ENCODE data around the gene UNC93A.
"Not testable (repeated sequence)": the region's sequence is repeated elsewhere in the genome, so short reads cannot be mapped to it uniquely, and the experiment has no call there.

The UNC93A gene

GRCh38 chr6:167266830-167267555 is 24.1 kb upstream of the UNC93A start:
- H3K27me3 ChIP-seq = no peaks in the 10 kb centered on the region
- peaks cover 7% of the 10 kb centered on the region for H3K4me1 ChIP-seq
- no peaks in the 10 kb centered on the region for H3K36me3 ChIP-seq
- no peaks in the 10 kb centered on the region for H3K9me3 ChIP-seq
- H3K4me3 ChIP-seq (ENCODE audit: low read depth, low read length) = no peak overlapping the region
- TF ChIP-seq, protein P1, sequence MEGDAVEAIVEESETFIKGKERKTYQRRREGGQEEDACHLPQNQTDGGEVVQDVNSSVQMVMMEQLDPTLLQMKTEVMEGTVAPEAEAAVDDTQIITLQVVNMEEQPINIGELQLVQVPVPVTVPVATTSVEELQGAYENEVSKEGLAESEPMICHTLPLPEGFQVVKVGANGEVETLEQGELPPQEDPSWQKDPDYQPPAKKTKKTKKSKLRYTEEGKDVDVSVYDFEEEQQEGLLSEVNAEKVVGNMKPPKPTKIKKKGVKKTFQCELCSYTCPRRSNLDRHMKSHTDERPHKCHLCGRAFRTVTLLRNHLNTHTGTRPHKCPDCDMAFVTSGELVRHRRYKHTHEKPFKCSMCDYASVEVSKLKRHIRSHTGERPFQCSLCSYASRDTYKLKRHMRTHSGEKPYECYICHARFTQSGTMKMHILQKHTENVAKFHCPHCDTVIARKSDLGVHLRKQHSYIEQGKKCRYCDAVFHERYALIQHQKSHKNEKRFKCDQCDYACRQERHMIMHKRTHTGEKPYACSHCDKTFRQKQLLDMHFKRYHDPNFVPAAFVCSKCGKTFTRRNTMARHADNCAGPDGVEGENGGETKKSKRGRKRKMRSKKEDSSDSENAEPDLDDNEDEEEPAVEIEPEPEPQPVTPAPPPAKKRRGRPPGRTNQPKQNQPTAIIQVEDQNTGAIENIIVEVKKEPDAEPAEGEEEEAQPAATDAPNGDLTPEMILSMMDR (IDR thresholded peaks at IDR 0.05; ENCODE audit: low read depth, low read length) = no peak
- no peak for DNase-seq

GRCh38 chr6:167267556-167267898 is 23.6 kb upstream of the UNC93A start:
- H3K4me3 ChIP-seq (ENCODE audit: low read depth, low read length); H3K4me1 ChIP-seq; H3K27me3 ChIP-seq; DNase-seq; H3K9me3 ChIP-seq; H3K36me3 ChIP-seq: not testable (repeated sequence)

DNA sequence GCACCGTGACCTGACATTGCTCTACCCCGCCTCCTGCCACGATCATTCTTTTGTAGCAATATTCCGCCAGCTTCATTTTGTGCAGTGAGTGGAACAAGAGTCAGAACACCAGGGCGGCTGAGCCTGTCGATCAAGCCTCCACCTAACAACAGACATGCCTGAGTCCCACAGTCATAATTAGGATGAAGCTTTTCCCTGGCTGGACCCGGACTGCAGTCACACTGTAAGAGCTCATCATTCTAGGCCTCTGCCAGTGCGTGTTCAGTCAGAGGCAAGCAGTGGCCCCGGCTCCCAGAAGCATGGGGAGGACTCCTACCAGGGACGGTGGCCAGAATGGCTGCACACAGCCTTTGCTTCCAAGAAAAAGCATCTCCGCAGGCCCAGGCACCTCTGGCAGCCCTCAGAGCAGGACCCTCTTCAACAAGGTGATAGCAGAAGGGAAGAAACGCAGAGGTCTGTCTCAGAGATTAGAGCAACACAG is 23.2 kb upstream of the UNC93A start:
- Histone ChIP-seq H3K4me1 (peaks cover 7% of the 10 kb centered on the region), H3K9me3 (no peaks in the 10 kb centered on the region), H3K4me3 (ENCODE audit: low read depth, low read length) (no peak overlapping the region), H3K36me3 (no peaks in the 10 kb centered on the region), H3K27me3 (no peaks in the 10 kb centered on the region)
- TF ChIP-seq, protein P1 (IDR thresholded peaks at IDR 0.05; ENCODE audit: low read depth, low read length) = no peak
- no peak for DNase-seq

- DNase-seq = no peak
- H3K36me3 ChIP-seq = no peaks in the 10 kb centered on the region
- no peaks in the 10 kb centered on the region for H3K27me3 ChIP-seq
- TF ChIP-seq, protein P1 (IDR thresholded peaks at IDR 0.05; ENCODE audit: low read depth, low read length) = no peak
- peaks cover 7% of the 10 kb centered on the region for H3K4me1 ChIP-seq
- no peak overlapping the region for H3K4me3 ChIP-seq (ENCODE audit: low read depth, low read length)
- H3K9me3 ChIP-seq = no peaks in the 10 kb centered on the region
Measured at GRCh38 chr6:167268683-167269280, 22.3 kb upstream of the UNC93A start.

DNA sequence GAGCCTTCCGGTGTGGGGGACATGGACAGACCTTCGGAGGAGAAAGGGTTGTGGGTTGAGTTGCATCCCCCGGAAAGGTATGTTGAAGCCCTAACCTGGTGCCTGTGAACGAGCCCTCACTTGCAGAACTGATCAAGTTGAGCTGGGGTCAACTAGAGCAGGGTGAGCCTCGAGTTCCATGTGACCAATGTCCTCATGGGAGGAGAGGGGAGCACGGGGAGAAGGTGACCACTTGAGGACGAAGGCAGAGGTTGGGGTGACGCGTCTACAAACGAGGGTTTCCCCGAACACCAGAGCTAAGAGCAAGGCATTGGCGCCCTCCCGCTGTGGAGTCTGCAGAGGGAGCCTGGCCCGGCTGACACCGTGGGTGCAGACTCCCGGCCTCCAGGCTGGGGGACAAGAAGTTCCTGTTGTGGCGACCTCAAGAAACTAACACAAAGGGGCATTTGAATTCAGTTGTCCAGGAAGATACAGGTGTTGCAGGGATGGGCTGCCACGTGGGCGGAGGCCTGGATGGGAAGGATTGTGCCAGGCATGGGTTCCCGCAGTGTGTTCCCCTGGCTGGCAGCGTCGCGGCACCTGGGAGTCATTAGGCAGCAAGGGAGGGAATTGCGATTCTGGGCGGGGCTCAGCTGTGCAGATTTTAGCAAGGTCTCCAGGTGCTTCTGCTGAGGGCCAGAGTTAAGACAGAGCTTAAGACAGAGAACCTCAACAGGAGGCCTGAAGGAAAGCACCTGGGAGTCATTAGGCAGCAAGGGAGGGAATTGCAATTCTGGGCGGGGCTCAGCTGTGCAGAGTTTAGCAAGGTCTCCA is 20.4 kb upstream of the UNC93A start:
- TF ChIP-seq, protein P1 (IDR thresholded peaks at IDR 0.05; ENCODE audit: low read depth, low read length) = no peak
- H3K36me3 ChIP-seq = no peaks in the 10 kb centered on the region

GRCh38 chr6:167272151-167272550 is 19.0 kb upstream of the UNC93A start:
- H3K4me3 ChIP-seq (ENCODE audit: low read depth, low read length) = no peak overlapping the region
- no peaks in the 10 kb centered on the region for H3K36me3 ChIP-seq
- H3K27me3 ChIP-seq = no peaks in the 10 kb centered on the region
- no peaks in the 10 kb centered on the region for H3K4me1 ChIP-seq
- TF ChIP-seq, protein P1 (IDR thresholded peaks at IDR 0.05; ENCODE audit: low read depth, low read length) = no peak
- no peak for DNase-seq
- H3K9me3 ChIP-seq = no peaks in the 10 kb centered on the region

More for the DNA sequence above, 20.4 kb upstream of the UNC93A start:
- Histone ChIP-seq H3K9me3 (no peaks in the 10 kb centered on the region), H3K4me1 (peaks cover 2% of the 10 kb centered on the region), H3K27me3 (no peaks in the 10 kb centered on the region), H3K4me3 (ENCODE audit: low read depth, low read length) (no peak overlapping the region)
- DNase-seq = no peak

All from BE2C (cell line).